A673 (cell line): ENCODE results near the gene STXBP4. TPM values are rescaled to one million over a fixed set of nuclear protein-coding genes. Genes with fewer than 3 reads are reported as not detected.
A peak's percentile ranks its signal among the peaks of the same experiment; 100 is the strongest.

Experiments used
- BruUV-seq: library from RNA; stranded (reverse); fragments of 400-500 nt; replicated peaks from 2 replicates; lab custom pipeline; 2021; lab: Mats Ljungman, UMichigan
- CTCF ChIA-PET: fragments of 300-600 bp; sonication (Branson Sonifier 250); formaldehyde crosslinking; loops from one replicate; lab custom pipeline; 2022; ENCODE audit warnings: antibody characterized with exemption; lab: Charles Lee
- POLR2A ChIA-PET: fragments of 300-600 bp; sonication (Branson Sonifier 250); formaldehyde crosslinking; loops from one replicate; lab custom pipeline; 2022; ENCODE audit warnings: antibody characterized with exemption; ENCODE audit not compliant: low non-redundant PET; lab: Charles Lee
- DNase-seq: peaks from one replicate; pipeline ENCODE4 v3.0.0-alpha.2; 2015; ENCODE audit warnings: low spot score
- H3K27ac ChIP-seq: fragments of 200-600 bp; sonication (generic); 2 replicates; pipeline ENCODE4 v1.5.1; 2016; ENCODE audit warnings: mixed run types, low read depth, mild to moderate bottlenecking, mixed read lengths, antibody characterized with exemption, low read length; ENCODE audit not compliant: poor library complexity, severe bottlenecking
- H3K27me3 ChIP-seq: fragments of 200-600 bp; sonication (generic); replicated peaks from 2 replicates; pipeline ENCODE4 v1.6.1; 2017; ENCODE audit warnings: mixed run types, low read depth, mild to moderate bottlenecking, mixed read lengths, antibody characterized with exemption, low read length; ENCODE audit not compliant: insufficient read depth, poor library complexity
- H3K36me3 ChIP-seq: fragments of 200-600 bp; sonication (generic); 2 replicates; pipeline ENCODE4 v1.6.1; 2016; ENCODE audit warnings: mixed run types, mild to moderate bottlenecking, mixed read lengths, antibody characterized with exemption, low read length; ENCODE audit not compliant: insufficient read depth, poor library complexity, severe bottlenecking
- H3K4me1 ChIP-seq: fragments of 200-600 bp; sonication (generic); 2 replicates; pipeline ENCODE4 v1.6.1; 2017; ENCODE audit warnings: mixed run types, mild to moderate bottlenecking, mixed read lengths, antibody characterized with exemption, low read length; ENCODE audit not compliant: insufficient read depth, poor library complexity, severe bottlenecking
- H3K4me3 ChIP-seq: fragments of 200-600 bp; sonication (generic); 2 replicates; pipeline ENCODE4 v1.5.1; 2016; ENCODE audit warnings: low read depth, mixed run types, mild to moderate bottlenecking, mixed read lengths, low read length; ENCODE audit not compliant: poor library complexity, severe bottlenecking
- H3K9me3 ChIP-seq: fragments of 200-600 bp; sonication (generic); 2 replicates; pipeline ENCODE4 v1.6.1; 2016; ENCODE audit warnings: mixed run types, low read depth, mild to moderate bottlenecking, mixed read lengths, antibody characterized with exemption, low read length; ENCODE audit not compliant: poor library complexity, severe bottlenecking
- EZH2 ChIP-seq: fragments of 200-600 bp; sonication (generic); IDR thresholded peaks from 2 replicates; pipeline ENCODE4 v1.6.1; 2017; ENCODE audit warnings: borderline replicate concordance, low read depth, mild to moderate bottlenecking, mixed read lengths, antibody characterized with exemption, low read length; ENCODE audit not compliant: poor library complexity, severe bottlenecking
- intact Hi-C: fragments of 100-400 bp; cut with micrococcal nuclease; formaldehyde crosslinking; loops from one replicate; pipeline ENCODE4 v1.10.0; 2022; ENCODE audit not compliant: unreplicated experiment
- total RNA-seq: library from RNA; stranded (reverse); gene quantifications from 2 replicates; pipeline ENCODE4 v1.2.3, GENCODE V29; 2021
- TF ChIP-seq, protein P1 (sequence below): fragments of 300-800, 200-600 bp; sonication (generic); conservative IDR thresholded peaks from 2 replicates; pipeline ENCODE4 v1.5.1; 2017; ENCODE audit warnings: low read depth, mild to moderate bottlenecking, antibody characterized with exemption, low read length, moderate library complexity, mixed read lengths

The STXBP4 gene
- total RNA-seq, 1 experiment from 2014 or later: 24.2 TPM

DNA sequence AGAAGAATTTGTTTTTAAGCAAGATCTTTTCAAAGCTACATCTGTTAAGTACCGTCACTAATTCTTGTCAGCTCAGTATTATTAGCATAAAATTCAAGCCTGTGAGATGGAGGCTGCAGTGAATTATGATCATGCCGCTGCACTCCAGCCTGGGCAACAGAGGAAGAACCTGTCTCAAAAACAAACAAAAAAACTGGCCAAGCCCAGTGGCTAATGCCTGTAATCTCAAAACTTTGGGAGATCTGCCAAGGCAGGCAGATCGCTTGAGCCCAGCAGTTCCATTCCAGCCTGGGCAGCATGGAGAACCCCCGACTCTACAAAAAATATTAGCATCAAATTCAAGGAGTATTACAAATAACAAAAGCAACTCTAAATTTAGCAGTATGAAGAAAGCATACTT, 88.0 kb downstream of the STXBP4 start:
- intact Hi-C loops: loop anchor here (2.0 kb wide), 1 partner anchor 456 kb away; no protein-coding TSS in a partner anchor
- TF ChIP-seq, protein P1, sequence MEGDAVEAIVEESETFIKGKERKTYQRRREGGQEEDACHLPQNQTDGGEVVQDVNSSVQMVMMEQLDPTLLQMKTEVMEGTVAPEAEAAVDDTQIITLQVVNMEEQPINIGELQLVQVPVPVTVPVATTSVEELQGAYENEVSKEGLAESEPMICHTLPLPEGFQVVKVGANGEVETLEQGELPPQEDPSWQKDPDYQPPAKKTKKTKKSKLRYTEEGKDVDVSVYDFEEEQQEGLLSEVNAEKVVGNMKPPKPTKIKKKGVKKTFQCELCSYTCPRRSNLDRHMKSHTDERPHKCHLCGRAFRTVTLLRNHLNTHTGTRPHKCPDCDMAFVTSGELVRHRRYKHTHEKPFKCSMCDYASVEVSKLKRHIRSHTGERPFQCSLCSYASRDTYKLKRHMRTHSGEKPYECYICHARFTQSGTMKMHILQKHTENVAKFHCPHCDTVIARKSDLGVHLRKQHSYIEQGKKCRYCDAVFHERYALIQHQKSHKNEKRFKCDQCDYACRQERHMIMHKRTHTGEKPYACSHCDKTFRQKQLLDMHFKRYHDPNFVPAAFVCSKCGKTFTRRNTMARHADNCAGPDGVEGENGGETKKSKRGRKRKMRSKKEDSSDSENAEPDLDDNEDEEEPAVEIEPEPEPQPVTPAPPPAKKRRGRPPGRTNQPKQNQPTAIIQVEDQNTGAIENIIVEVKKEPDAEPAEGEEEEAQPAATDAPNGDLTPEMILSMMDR: no peak
- TF ChIP-seq EZH2: no peak
- Histone ChIP-seq H3K4me1 (peaks cover 41% of the 10 kb centered on the region), H3K27me3 (no peaks in the 10 kb centered on the region), H3K9me3 (no peaks in the 10 kb centered on the region), H3K4me3 (no peak overlapping the region), H3K27ac (peak overlapping the region; percentile 47), H3K36me3 (no peaks in the 10 kb centered on the region)
- ChIA-PET CTCF (no interaction called here), POLR2A (interaction anchor here (0.6 kb wide), 1 partner anchor 298 kb away, joined by 3 read pairs; no protein-coding TSS in a partner anchor)
- BruUV-seq: no TSS peak
- DNase-seq: peak; percentile 82

DNA sequence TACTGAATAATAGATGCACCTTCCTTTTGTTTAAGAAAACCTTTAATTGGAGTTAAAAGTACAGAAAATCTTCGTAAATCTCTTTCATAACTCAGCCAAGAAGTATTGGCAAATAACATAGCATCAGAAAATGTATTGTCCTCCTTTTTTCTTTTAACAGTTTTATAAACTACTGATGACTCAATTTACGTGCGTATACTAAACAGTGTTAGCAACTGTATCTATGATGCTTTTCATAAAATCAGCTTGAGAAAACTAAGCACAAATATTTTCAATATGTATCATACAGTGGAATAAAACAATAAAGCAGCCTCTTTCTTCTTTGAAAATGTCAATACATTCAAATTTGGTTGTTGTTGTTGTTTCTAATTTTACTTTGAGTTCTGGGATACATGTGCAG, 88.6 kb downstream of the STXBP4 start:
- no peak for DNase-seq
- Histone ChIP-seq H3K27me3 (no peaks in the 10 kb centered on the region), H3K4me3 (no peak overlapping the region), H3K4me1 (peaks cover 41% of the 10 kb centered on the region), H3K9me3 (no peaks in the 10 kb centered on the region), H3K27ac (no peak overlapping the region), H3K36me3 (no peaks in the 10 kb centered on the region)
- POLR2A ChIA-PET: no interaction called here
- TF ChIP-seq, protein P1: no peak
- no peak for TF ChIP-seq EZH2
- CTCF ChIA-PET: no interaction called here
- intact Hi-C loops: loop anchor here (2.0 kb wide), 1 partner anchor 456 kb away; no protein-coding TSS in a partner anchor
- BruUV-seq: no TSS peak

GRCh38 chr17:55059724-55060123, 91.2 kb downstream of the STXBP4 start:
- no TSS peak for BruUV-seq
- DNase-seq: no peak

More at GRCh38 chr17:55059724-55060123, 91.2 kb downstream of the STXBP4 start:
- POLR2A ChIA-PET: no interaction called here
- intact Hi-C loops: no loop called here
- peaks cover 48% of the 10 kb centered on the region for H3K4me1 ChIP-seq
- no peaks in the 10 kb centered on the region for H3K27me3 ChIP-seq
- H3K27ac ChIP-seq: no peak overlapping the region
- no peaks in the 10 kb centered on the region for H3K36me3 ChIP-seq
- CTCF ChIA-PET: interaction anchor here (1.1 kb wide), 1 partner anchor 244 kb away, joined by 4 read pairs; no protein-coding TSS in a partner anchor
- TF ChIP-seq EZH2: no peak
- TF ChIP-seq, protein P1: no peak
- no peaks in the 10 kb centered on the region for H3K9me3 ChIP-seq
- H3K4me3 ChIP-seq: no peak overlapping the region
